Hepatocyte (in vitro differentiated cells): ENCODE results near the gene TXNDC16. TPM values are rescaled to one million over a fixed set of nuclear protein-coding genes. Genes with fewer than 3 reads are reported as not detected.
"Not testable (repeated sequence)": the region's sequence is repeated elsewhere in the genome, so short reads cannot be mapped to it uniquely, and the experiment has no call there.

Experiments
- DNase-seq: peaks from one replicate; pipeline ENCODE4 v3.0.0-alpha.2; 2016; ENCODE audit warnings: low spot score
- H2AFZ ChIP-seq: fragments of 200-600 bp; sonication (generic); 2 replicates; pipeline ENCODE4 v1.6.0; 2016; ENCODE audit warnings: antibody characterized with exemption, mild to moderate bottlenecking
- H3K27ac ChIP-seq: fragments of 200-600 bp; sonication (generic); 2 replicates; pipeline ENCODE4 v1.5.1; 2016; ENCODE audit warnings: mild to moderate bottlenecking
- H3K27me3 ChIP-seq: fragments of 200-600 bp; sonication (generic); 2 replicates; pipeline ENCODE4 v1.6.1; 2016
- H3K36me3 ChIP-seq: fragments of 200-600 bp; sonication (generic); replicated peaks from 2 replicates; pipeline ENCODE4 v1.5.1; 2016; ENCODE audit warnings: low read depth; ENCODE audit not compliant: insufficient read depth
- H3K4me1 ChIP-seq: fragments of 200-600 bp; sonication (generic); 2 replicates; pipeline ENCODE4 v1.5.1; 2016; ENCODE audit warnings: mild to moderate bottlenecking, moderate library complexity; ENCODE audit not compliant: insufficient read depth
- H3K4me2 ChIP-seq: fragments of 200-600 bp; sonication (generic); 2 replicates; pipeline ENCODE4 v1.6.0; 2016
- H3K4me3 ChIP-seq: fragments of 200-600 bp; sonication (generic); 2 replicates; pipeline ENCODE4 v1.5.1; 2016; ENCODE audit warnings: mild to moderate bottlenecking
- H3K79me2 ChIP-seq: fragments of 200-600 bp; sonication (generic); 2 replicates; pipeline ENCODE4 v1.6.0; 2017; ENCODE audit warnings: mild to moderate bottlenecking
- H3K9me2 ChIP-seq: fragments of 200-600 bp; sonication (generic); replicated peaks from 2 replicates; pipeline ENCODE4 v1.6.0; 2017; ENCODE audit warnings: mild to moderate bottlenecking; ENCODE audit not compliant: insufficient read depth
- H3K9me3 ChIP-seq: fragments of 200-600 bp; sonication (generic); 2 replicates; pipeline ENCODE4 v1.5.1; 2016; ENCODE audit warnings: low read depth, mild to moderate bottlenecking
- H4K20me1 ChIP-seq: fragments of 200-600 bp; sonication (generic); 2 replicates; pipeline ENCODE4 v1.6.0; 2016; ENCODE audit warnings: mild to moderate bottlenecking; ENCODE audit not compliant: insufficient read depth, poor library complexity, severe bottlenecking
- EZH2 ChIP-seq: fragments of 200-600 bp; sonication (generic); IDR thresholded peaks from 2 replicates; pipeline ENCODE4 v1.6.1; 2016; ENCODE audit warnings: antibody characterized with exemption, mild to moderate bottlenecking, borderline replicate concordance
- EZH2phosphoT487 ChIP-seq: fragments of 200-600 bp; sonication (generic); IDR thresholded peaks from one replicate; pipeline ENCODE4 v1.6.1; 2018; ENCODE audit warnings: antibody characterized with exemption, mild to moderate bottlenecking, low read depth, moderate library complexity; ENCODE audit not compliant: unreplicated experiment, severe bottlenecking
- WGBS: methylation state at CpG from one replicate; pipeline ENCODE4 v1.1.6; 2016; ENCODE audit warnings: low lambda C conversion rate; ENCODE audit errors: missing lambda C conversion rate; 5-methylcytosine and 5-hydroxymethylcytosine counted together
- polyA plus RNA-seq: library from polyadenylated mRNA; unstranded; fragments of >200 nt; fragmentation: Nextera tagmentation; extraction: Ambion mirVana; gene quantifications from 2 replicates; pipeline ENCODE4 v1.2.1, GENCODE V29; 2016
- total RNA-seq: library from RNA; depleted of rRNA; stranded (reverse); fragments of >200 nt; gene quantifications from 2 replicates; pipeline ENCODE4 v1.2.3, GENCODE V29; 2014
- TF ChIP-seq, protein P1 (sequence below): fragments of 200-600 bp; sonication (generic); IDR thresholded peaks from 2 replicates; pipeline ENCODE4 v1.5.1; 2016; ENCODE audit warnings: antibody characterized with exemption, mild to moderate bottlenecking; ENCODE audit not compliant: poor library complexity

TXNDC16 gene
- total and polyA plus RNA-seq, 2 experiments from 2014 or later, result 5.0 to 14.2 TPM

DNA sequence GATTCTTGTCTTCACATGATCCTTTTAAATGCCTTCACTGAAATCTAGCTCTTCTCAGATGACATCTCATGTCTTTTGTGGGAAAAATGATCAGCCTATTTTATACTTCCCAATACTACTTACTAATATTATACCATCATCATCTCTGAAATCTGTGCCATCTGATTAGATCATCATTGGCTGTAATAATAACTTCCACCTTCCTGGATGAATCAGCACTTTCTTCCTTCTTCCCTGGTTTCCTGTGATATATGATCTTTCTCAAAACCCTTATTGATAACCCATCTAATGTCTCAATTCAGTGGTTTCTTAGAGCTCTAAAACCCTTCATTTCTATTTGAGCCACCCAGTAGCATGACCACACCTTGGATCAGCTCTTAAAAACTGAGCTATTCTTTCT, 31.2 kb upstream of the TXNDC16 start:
- DNase-seq, result no peak
- TF ChIP-seq EZH2, result no peak
- TF ChIP-seq, protein P1, sequence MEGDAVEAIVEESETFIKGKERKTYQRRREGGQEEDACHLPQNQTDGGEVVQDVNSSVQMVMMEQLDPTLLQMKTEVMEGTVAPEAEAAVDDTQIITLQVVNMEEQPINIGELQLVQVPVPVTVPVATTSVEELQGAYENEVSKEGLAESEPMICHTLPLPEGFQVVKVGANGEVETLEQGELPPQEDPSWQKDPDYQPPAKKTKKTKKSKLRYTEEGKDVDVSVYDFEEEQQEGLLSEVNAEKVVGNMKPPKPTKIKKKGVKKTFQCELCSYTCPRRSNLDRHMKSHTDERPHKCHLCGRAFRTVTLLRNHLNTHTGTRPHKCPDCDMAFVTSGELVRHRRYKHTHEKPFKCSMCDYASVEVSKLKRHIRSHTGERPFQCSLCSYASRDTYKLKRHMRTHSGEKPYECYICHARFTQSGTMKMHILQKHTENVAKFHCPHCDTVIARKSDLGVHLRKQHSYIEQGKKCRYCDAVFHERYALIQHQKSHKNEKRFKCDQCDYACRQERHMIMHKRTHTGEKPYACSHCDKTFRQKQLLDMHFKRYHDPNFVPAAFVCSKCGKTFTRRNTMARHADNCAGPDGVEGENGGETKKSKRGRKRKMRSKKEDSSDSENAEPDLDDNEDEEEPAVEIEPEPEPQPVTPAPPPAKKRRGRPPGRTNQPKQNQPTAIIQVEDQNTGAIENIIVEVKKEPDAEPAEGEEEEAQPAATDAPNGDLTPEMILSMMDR, result no peak
- TF ChIP-seq EZH2phosphoT487, result no peak
- Histone ChIP-seq H3K4me3 (no peak overlapping the region), H3K27ac (no peak overlapping the region), H3K79me2 (no peaks in the 10 kb centered on the region), H3K9me3 (no peaks in the 10 kb centered on the region), H4K20me1 (no peaks in the 10 kb centered on the region), H3K27me3 (no peaks in the 10 kb centered on the region), H3K36me3 (no peaks in the 10 kb centered on the region), H3K4me2 (no peak overlapping the region), H3K4me1 (no peaks in the 10 kb centered on the region), H2AFZ (no peak overlapping the region), H3K9me2 (no peaks in the 10 kb centered on the region)

DNA sequence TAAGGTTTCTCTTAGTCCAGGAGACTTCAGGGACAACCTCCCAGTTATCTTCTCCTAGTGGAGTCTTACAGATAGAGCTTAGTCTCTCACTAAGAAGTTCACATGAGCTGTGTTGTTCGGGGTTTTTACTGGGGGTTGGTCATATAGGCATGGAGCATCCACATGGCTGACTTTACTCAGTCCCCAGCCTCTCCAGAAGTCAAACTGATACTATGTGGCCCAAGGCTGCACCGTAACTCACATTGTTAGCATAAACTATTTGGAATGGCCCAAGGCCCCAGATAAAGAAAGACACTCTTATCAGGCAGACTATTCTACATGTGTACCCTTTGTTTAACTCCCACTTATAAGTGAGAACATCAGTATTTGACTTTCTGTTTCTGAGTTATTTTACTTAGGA, 23.6 kb upstream of the TXNDC16 start:
- TF ChIP-seq EZH2phosphoT487, result no peak
- TF ChIP-seq, protein P1, result no peak
- TF ChIP-seq EZH2, result no peak
- no peaks in the 10 kb centered on the region for H3K9me2 ChIP-seq
- H3K79me2 ChIP-seq, result no peaks in the 10 kb centered on the region
- H2AFZ ChIP-seq, result no peak overlapping the region
- peak overlapping the region; percentile 18 for H3K4me2 ChIP-seq
- no peaks in the 10 kb centered on the region for H4K20me1 ChIP-seq
- DNase-seq, result no peak
- H3K9me3 ChIP-seq, result no peaks in the 10 kb centered on the region
- H3K27me3 ChIP-seq, result no peaks in the 10 kb centered on the region
- H3K4me1 ChIP-seq, result no peaks in the 10 kb centered on the region
- WGBS, result 74% methylated on average over 2 of the region's 2 CpGs
- no peak overlapping the region for H3K27ac ChIP-seq
- H3K4me3 ChIP-seq, result no peak overlapping the region
- no peaks in the 10 kb centered on the region for H3K36me3 ChIP-seq

DNA sequence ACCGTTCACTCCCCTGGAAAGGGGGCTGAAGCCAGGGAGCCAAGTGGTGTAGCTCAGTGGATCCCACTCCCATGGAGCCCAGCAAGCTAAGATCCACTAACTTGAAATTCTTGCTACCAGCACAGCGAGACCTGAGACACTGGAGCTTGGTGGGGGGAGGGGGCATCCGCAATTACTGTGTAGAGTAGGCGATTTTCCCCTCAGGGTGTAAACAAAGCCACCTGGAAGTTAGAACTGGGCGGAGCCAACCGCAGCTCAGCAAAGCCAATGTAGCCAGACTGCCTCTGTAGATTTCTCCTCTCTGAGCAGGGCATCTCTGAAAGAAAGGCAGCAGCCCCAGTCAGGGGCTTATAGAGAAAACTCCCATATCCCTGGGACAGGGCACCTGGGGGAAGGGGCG, 16.1 kb upstream of the TXNDC16 start:
- not testable (repeated sequence) for DNase-seq, H3K4me3 ChIP-seq, H3K4me1 ChIP-seq, H3K79me2 ChIP-seq, H3K27ac ChIP-seq, H2AFZ ChIP-seq, H4K20me1 ChIP-seq, H3K27me3 ChIP-seq, H3K9me2 ChIP-seq, H3K36me3 ChIP-seq, H3K9me3 ChIP-seq, H3K4me2 ChIP-seq
- WGBS, result 91% methylated on average over 7 of the region's 7 CpGs

DNA sequence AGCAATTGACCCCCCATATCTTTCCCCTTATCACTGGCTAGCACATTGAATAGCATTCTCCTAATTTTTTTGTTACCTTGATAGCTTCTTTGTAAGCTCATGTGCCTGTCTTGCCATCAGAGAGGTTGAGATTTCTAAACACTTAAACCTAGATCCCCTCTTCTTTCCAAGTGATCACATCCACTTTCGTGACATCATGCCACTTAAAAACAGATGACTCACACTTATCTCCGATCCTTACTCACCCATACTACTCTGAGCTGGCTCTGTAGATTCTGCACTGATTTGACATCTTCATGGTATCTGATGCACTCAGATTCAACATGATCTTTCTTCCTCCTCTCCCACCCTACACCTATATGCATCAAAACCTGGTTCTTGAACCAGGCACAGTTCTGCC, 10.8 kb upstream of the TXNDC16 start:
- no peaks in the 10 kb centered on the region for H3K4me1 ChIP-seq
- TF ChIP-seq EZH2 (no peak), EZH2phosphoT487 (no peak)
- TF ChIP-seq, protein P1, result no peak
- H3K4me2 ChIP-seq, result no peak overlapping the region
- no peaks in the 10 kb centered on the region for H3K9me3 ChIP-seq
- no peaks in the 10 kb centered on the region for H3K9me2 ChIP-seq
- H3K4me3 ChIP-seq, result no peak overlapping the region
- no peaks in the 10 kb centered on the region for H3K27me3 ChIP-seq
- no peak overlapping the region for H3K27ac ChIP-seq
- no peaks in the 10 kb centered on the region for H3K79me2 ChIP-seq
- DNase-seq, result no peak
- 81% methylated on average over 2 of the region's 2 CpGs for WGBS
- H3K36me3 ChIP-seq, result no peaks in the 10 kb centered on the region
- H4K20me1 ChIP-seq, result no peaks in the 10 kb centered on the region
- no peak overlapping the region for H2AFZ ChIP-seq
